Stomach (tissue), 9 donors: ENCODE results near the gene LIMS2. TPM values are rescaled to one million over a fixed set of nuclear protein-coding genes. Genes with fewer than 3 reads are reported as not detected.
A peak's percentile ranks its signal among the peaks of the same experiment; 100 is the strongest.

Source experiments
- DNase-seq, 2 donors: peaks; one replicate each; pipeline versions ENCODE4 v3.0.0 to v3.0.0-alpha.2; 2013 to 2019
- H3K27ac ChIP-seq, 5 donors: fragments of 200-600 bp in 4 of 5; sonication (generic) in 4 of 5; one replicate each; pipeline ENCODE4 v1.5.1; 2013 to 2019; ENCODE audit warnings: mild to moderate bottlenecking in 1 of 5, moderate library complexity in 1 of 5
- H3K27me3 ChIP-seq, 3 donors: fragments of 200-600 bp; sonication (generic); one replicate each; pipeline ENCODE4 v1.5.1; 2017 to 2019; ENCODE audit warnings: mixed run types in 1 of 3
- H3K36me3 ChIP-seq, 4 donors: fragments of 200-600 bp; sonication (generic); 1 replicate in 3 of 4; 2 replicates in 1 of 4; pipeline ENCODE4 v1.5.1; 2016 to 2019
- H3K4me1 ChIP-seq, 4 donors: fragments of 200-600 bp; sonication (generic); one replicate each; pipeline ENCODE4 v1.5.1; 2016 to 2019
- H3K4me3 ChIP-seq, 4 donors: fragments of 200-600 bp; sonication (generic) in 3 of 4; one replicate each; pipeline ENCODE4 v1.5.1; 2016 to 2019; ENCODE audit warnings: mild to moderate bottlenecking in 1 of 4
- H3K9me3 ChIP-seq, 4 donors: fragments of 200-600 bp; sonication (generic); one replicate each; pipeline ENCODE4 v1.5.1; 2016 to 2019
- EP300 ChIP-seq: sonication (generic); formaldehyde crosslinking; IDR thresholded peaks from one replicate; pipeline ENCODE4 v1.6.1; 2017; ENCODE audit warnings: antibody characterized with exemption
- POLR2A ChIP-seq, 4 donors: fragments of 450-650 bp; IDR thresholded peaks; one replicate each; pipeline ENCODE4 v1.6.1; 2016; ENCODE audit warnings: antibody characterized with exemption in 4 of 4, control low read depth in 2 of 4, mild to moderate bottlenecking in 1 of 4, moderate library complexity in 1 of 4
- POLR2AphosphoS5 ChIP-seq, 3 donors: sonication (generic); formaldehyde crosslinking; IDR thresholded peaks; one replicate each; pipeline ENCODE4 v1.6.1; 2016; ENCODE audit warnings: antibody characterized with exemption in 3 of 3
- WGBS, 5 donors: extraction: QIAGEN DNeasy Blood & Tissue Kit in 3 of 5; methylation state at CpG; one replicate each; pipeline versions ENCODE4 v1.1.5 to v1.1.7; 2013 to 2018; 5-methylcytosine and 5-hydroxymethylcytosine counted together
- intact Hi-C: fragments of 100-400 bp; cut with DNase I; formaldehyde crosslinking; loops from one replicate; pipeline ENCODE4 v1.15.1; 2023; ENCODE audit warnings: low total_unique reads
- polyA plus RNA-seq, 3 donors: library from polyadenylated mRNA; stranded (reverse); fragments of 200-250 nt; gene quantifications; one replicate each; pipeline ENCODE4 v1.2.3, GENCODE V29; 2013
- total RNA-seq, 5 donors: library from RNA; depleted of rRNA; stranded (reverse); fragments of >200 nt; gene quantifications; one replicate each; pipeline versions ENCODE4 v1.1.0 to v1.2.3, GENCODE V29; 2014 to 2016
- TF ChIP-seq, protein P1 (sequence below), 7 experiments: fragments of 450-650 bp in 4 of 7; fragments of 200-600 bp in 3 of 7; sonication (generic) in 3 of 7; IDR thresholded peaks; one replicate each; pipeline ENCODE4 v1.5.1; 2016 to 2019; ENCODE audit warnings: antibody characterized with exemption in 7 of 7, control low read depth in 2 of 7, mild to moderate bottlenecking in 1 of 7
- donor health status: healthy with polysubstance abuse.
- donor health status: Bipolar disorder and iron deficiency.
- donor health status: healthy.

Gene LIMS2
- total and polyA plus RNA-seq, 8 donors = 30.3 to 94.1 (median 59.5) TPM

DNA sequence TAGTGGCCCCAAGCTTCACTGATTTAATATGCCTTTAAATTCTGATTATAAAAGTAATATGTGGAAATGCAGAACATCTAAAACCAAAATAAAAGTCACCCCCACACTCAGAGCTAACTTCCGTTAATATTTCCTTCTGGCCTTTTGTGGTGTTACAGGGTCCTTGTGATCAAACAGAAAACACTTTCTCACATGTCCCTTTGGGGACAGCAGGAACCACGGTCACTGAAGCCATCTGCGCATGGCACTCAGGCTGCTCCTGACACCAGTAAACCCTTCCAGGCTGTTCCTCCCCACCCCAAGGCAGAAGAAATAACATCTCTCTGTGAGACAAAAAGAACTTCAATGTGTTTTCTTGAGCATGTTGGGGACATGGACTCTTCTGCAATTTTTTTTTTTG lies 54.5 kb downstream of the LIMS2 start:
- TF ChIP-seq POLR2AphosphoS5 (IDR thresholded peaks at IDR 0.05) (no peak), EP300 (no peak)
- TF ChIP-seq, protein P1, sequence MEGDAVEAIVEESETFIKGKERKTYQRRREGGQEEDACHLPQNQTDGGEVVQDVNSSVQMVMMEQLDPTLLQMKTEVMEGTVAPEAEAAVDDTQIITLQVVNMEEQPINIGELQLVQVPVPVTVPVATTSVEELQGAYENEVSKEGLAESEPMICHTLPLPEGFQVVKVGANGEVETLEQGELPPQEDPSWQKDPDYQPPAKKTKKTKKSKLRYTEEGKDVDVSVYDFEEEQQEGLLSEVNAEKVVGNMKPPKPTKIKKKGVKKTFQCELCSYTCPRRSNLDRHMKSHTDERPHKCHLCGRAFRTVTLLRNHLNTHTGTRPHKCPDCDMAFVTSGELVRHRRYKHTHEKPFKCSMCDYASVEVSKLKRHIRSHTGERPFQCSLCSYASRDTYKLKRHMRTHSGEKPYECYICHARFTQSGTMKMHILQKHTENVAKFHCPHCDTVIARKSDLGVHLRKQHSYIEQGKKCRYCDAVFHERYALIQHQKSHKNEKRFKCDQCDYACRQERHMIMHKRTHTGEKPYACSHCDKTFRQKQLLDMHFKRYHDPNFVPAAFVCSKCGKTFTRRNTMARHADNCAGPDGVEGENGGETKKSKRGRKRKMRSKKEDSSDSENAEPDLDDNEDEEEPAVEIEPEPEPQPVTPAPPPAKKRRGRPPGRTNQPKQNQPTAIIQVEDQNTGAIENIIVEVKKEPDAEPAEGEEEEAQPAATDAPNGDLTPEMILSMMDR (IDR thresholded peaks at IDR 0.05) = no peak
- Histone ChIP-seq H3K4me3 (no peak overlapping the region), H3K27me3 (peaks cover 0 to 58% (median 9%) of the 10 kb centered on the region in 3 donors), H3K4me1 (no peaks in the 10 kb centered on the region), H3K9me3 (no peaks in the 10 kb centered on the region), H3K27ac (no peak overlapping the region), H3K36me3 (no peaks in the 10 kb centered on the region)
- intact Hi-C loops = no loop called here
- 68 to 82% (median 75%) methylated on average over 3 of the region's 3 CpGs for WGBS, 5 donors
- no peak for DNase-seq

GRCh38 chr2:127619877-127620705 lies 55.2 kb downstream of the LIMS2 start:
- DNase-seq = peak in 1 of 2 donors; percentile 9
- no peak for TF ChIP-seq POLR2A (IDR thresholded peaks at IDR 0.05)
- TF ChIP-seq, protein P1 (IDR thresholded peaks at IDR 0.05) = no peak
- TF ChIP-seq POLR2AphosphoS5 (IDR thresholded peaks at IDR 0.05) = no peak
- TF ChIP-seq EP300 = no peak
- peaks cover 0 to 50% (median 5%) of the 10 kb centered on the region in 3 donors for H3K27me3 ChIP-seq
- no peaks in the 10 kb centered on the region for H3K36me3 ChIP-seq
- no peak overlapping the region for H3K27ac ChIP-seq
- no peaks in the 10 kb centered on the region for H3K9me3 ChIP-seq
- intact Hi-C loops = no loop called here
- no peak overlapping the region for H3K4me3 ChIP-seq
- 61 to 76% (median 72%) methylated on average over 15 to 16 of the region's 16 CpGs for WGBS, 5 donors
- no peaks in the 10 kb centered on the region for H3K4me1 ChIP-seq

DNA sequence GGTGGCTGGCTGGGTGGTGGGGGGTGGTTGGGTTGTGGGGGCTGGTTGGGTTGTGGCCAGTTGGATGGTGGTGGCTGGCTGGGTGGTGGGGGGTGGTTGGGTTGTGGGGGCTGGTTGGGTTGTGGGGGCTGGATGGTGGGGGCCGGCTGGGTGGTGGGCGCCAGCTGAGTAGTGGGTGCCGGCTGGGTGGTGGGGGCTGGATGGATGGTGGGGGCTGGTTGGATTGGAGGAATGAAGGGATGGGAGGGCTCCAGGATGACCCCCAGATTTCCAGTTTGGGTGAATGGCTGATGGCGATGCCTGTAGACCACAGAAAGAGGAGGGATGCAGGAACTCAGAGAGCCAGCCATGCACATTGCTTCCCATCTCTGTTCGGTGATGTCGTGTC lies 56.1 kb downstream of the LIMS2 start:
- H3K27ac ChIP-seq = no peak overlapping the region
- peaks cover 0 to 2% (median 1%) of the 10 kb centered on the region in 4 donors for H3K9me3 ChIP-seq
- TF ChIP-seq, protein P1 (IDR thresholded peaks at IDR 0.05) = no peak
- TF ChIP-seq EP300 (no peak), POLR2A (IDR thresholded peaks at IDR 0.05) (no peak), POLR2AphosphoS5 (IDR thresholded peaks at IDR 0.05) (no peak)
- intact Hi-C loops = no loop called here
- peaks cover 0 to 42% (median 0%) of the 10 kb centered on the region in 3 donors for H3K27me3 ChIP-seq
- no peak for DNase-seq
- H3K4me3 ChIP-seq = no peak overlapping the region
- no peaks in the 10 kb centered on the region for H3K4me1 ChIP-seq
- H3K36me3 ChIP-seq = no peaks in the 10 kb centered on the region
- 88 to 99% (median 98%) methylated on average over 5 to 6 of the region's 6 CpGs for WGBS, 5 donors

GRCh38 chr2:127618551-127619202 lies 56.7 kb downstream of the LIMS2 start:
- no peak overlapping the region for H3K27ac ChIP-seq
- peaks cover 0 to 7% (median 7%) of the 10 kb centered on the region in 4 donors for H3K9me3 ChIP-seq
- H3K27me3 ChIP-seq = peaks cover 0 to 36% (median 0%) of the 10 kb centered on the region in 3 donors
- no peak overlapping the region for H3K4me3 ChIP-seq
- H3K4me1 ChIP-seq = no peaks in the 10 kb centered on the region
- no peak for TF ChIP-seq EP300
- TF ChIP-seq POLR2A (IDR thresholded peaks at IDR 0.05) = no peak
- TF ChIP-seq, protein P1 (IDR thresholded peaks at IDR 0.05) = no peak
- TF ChIP-seq POLR2AphosphoS5 (IDR thresholded peaks at IDR 0.05) = no peak
- no peaks in the 10 kb centered on the region for H3K36me3 ChIP-seq
- peak in 1 of 2 donors; percentile 5 for DNase-seq
- 71 to 79% (median 74%) methylated on average over 6 to 7 of the region's 7 CpGs for WGBS, 5 donors
- intact Hi-C loops = no loop called here
